Endothelial cell of umbilical vein (primary cell): ENCODE results near the gene NCEH1. TPM values are rescaled to one million over a fixed set of nuclear protein-coding genes. Genes with fewer than 3 reads are reported as not detected.
A peak's percentile ranks its signal among the peaks of the same experiment; 100 is the strongest.
"Not testable (repeated sequence)": the region's sequence is repeated elsewhere in the genome, so short reads cannot be mapped to it uniquely, and the experiment has no call there.

Experiments used
- Bru-seq: library from RNA; stranded (reverse); fragments of 400-500 nt; gene quantifications from one replicate; lab custom pipeline; 2021; lab: Mats Ljungman, UMichigan
- BruChase-seq, 2 experiments: library from RNA; stranded (reverse); fragments of 400-500 nt; gene quantifications; one replicate each; lab custom pipeline; 2021; lab: Mats Ljungman, UMichigan
- BruUV-seq: library from RNA; stranded (reverse); fragments of 400-500 nt; replicated peaks from 2 replicates; lab custom pipeline; 2021; lab: Mats Ljungman, UMichigan
- CTCF ChIA-PET: fragments of 300-600, 350-600 bp; sonication (Branson Sonifier 250); formaldehyde crosslinking; loops from one replicate; lab custom pipeline; 2021; ENCODE audit warnings: antibody characterized with exemption, inconsistent platforms; lab: Charles Lee
- POLR2A ChIA-PET: fragments of 300-600, 350-600 bp; sonication (Branson Sonifier 250); formaldehyde crosslinking; loops from one replicate; lab custom pipeline; 2021; ENCODE audit warnings: antibody characterized with exemption, inconsistent platforms; lab: Charles Lee
- DNase-seq: peaks from one replicate; pipeline ENCODE4 v3.0.0-alpha.2; 2011; ENCODE audit warnings: low read depth, low spot score
- FAIRE-seq: peaks from 2 replicates; lab custom pipeline; 2011; peaks lifted over from hg19 to GRCh38; lab: Jason Lieb, UNC
- H2AFZ ChIP-seq: 2 replicates; pipeline ENCODE4 v1.6.0; 2012; ENCODE audit warnings: low read depth, low read length, control low read depth, inconsistent platforms
- H3K27ac ChIP-seq: 2 replicates; pipeline ENCODE4 v1.5.1; 2011; ENCODE audit warnings: low read depth, mild to moderate bottlenecking, control low read depth, low read length, moderate library complexity; ENCODE audit not compliant: insufficient read depth
- H3K27me3 ChIP-seq, 2 experiments: 2 replicates each; pipeline versions ENCODE4 v1.6.0 to v1.6.1; 2011; ENCODE audit warnings: low read length in 2 of 2, mixed read lengths in 1 of 2; ENCODE audit not compliant: control insufficient read depth in 2 of 2, insufficient read depth in 2 of 2
- H3K36me3 ChIP-seq, 2 experiments: 2 replicates in 1 of 2; 3 replicates in 1 of 2; pipeline ENCODE4 v1.5.1; 2011; ENCODE audit warnings: low read length in 2 of 2, mild to moderate bottlenecking in 1 of 2, moderate library complexity in 1 of 2; ENCODE audit not compliant: control insufficient read depth in 2 of 2, insufficient read depth in 2 of 2; ENCODE audit errors: extremely low read depth in 1 of 2
- H3K4me1 ChIP-seq: 3 replicates; pipeline ENCODE4 v1.5.1; 2011; ENCODE audit warnings: mild to moderate bottlenecking, low read length; ENCODE audit not compliant: control insufficient read depth, insufficient read depth; ENCODE audit errors: extremely low read depth
- H3K4me2 ChIP-seq: 2 replicates; pipeline ENCODE4 v1.6.1; 2011; ENCODE audit warnings: low read length, control low read depth, mixed read lengths; ENCODE audit not compliant: insufficient read depth
- H3K4me3 ChIP-seq, 3 experiments: fragments of 200-600 bp in 1 of 3; sonication (generic), shearing (Covaris generic) in 1 of 3; replicated peaks in 1 of 3; 2 replicates each; pipeline ENCODE4 v1.5.1; 2011 to 2016; ENCODE audit warnings: control low read depth in 3 of 3, low read length in 3 of 3, mild to moderate bottlenecking in 2 of 3, inconsistent platforms in 1 of 3, low read depth in 1 of 3, moderate library complexity in 1 of 3; ENCODE audit not compliant: insufficient read depth in 1 of 3
- H3K79me2 ChIP-seq: 2 replicates; pipeline ENCODE4 v1.6.0; 2012; ENCODE audit warnings: low read length, inconsistent platforms; ENCODE audit not compliant: control insufficient read depth, insufficient read depth
- H3K9ac ChIP-seq: replicated peaks from 2 replicates; pipeline ENCODE3; 2011; ENCODE audit warnings: low read length, control low read depth; ENCODE audit not compliant: insufficient read depth; ENCODE audit errors: extremely low read depth
- H3K9me1 ChIP-seq: replicated peaks from 3 replicates; pipeline ENCODE4 v1.6.0; 2011; ENCODE audit warnings: mild to moderate bottlenecking, low read length; ENCODE audit not compliant: control insufficient read depth, insufficient read depth; ENCODE audit errors: extremely low read depth
- H3K9me3 ChIP-seq: replicated peaks from 2 replicates; pipeline ENCODE4 v1.5.1; 2012; ENCODE audit warnings: low read length, inconsistent platforms; ENCODE audit not compliant: control insufficient read depth, insufficient read depth
- H4K20me1 ChIP-seq: replicated peaks from 2 replicates; pipeline ENCODE3; 2011; ENCODE audit warnings: mild to moderate bottlenecking, low read length; ENCODE audit not compliant: control insufficient read depth, insufficient read depth; ENCODE audit errors: extremely low read depth
- CTCF ChIP-seq, 2 donors: IDR thresholded peaks; 1 replicate in 1 of 2; 2 replicates in 1 of 2; pipeline ENCODE4 v1.5.1; 2011; ENCODE audit warnings: low read length in 2 of 2, mild to moderate bottlenecking in 2 of 2, moderate library complexity in 2 of 2, control low read depth in 1 of 2, inconsistent platforms in 1 of 2, low read depth in 1 of 2; ENCODE audit not compliant: insufficient read depth in 1 of 2; ENCODE audit errors: extremely low read depth in 1 of 2
- EZH2 ChIP-seq: IDR thresholded peaks from 2 replicates; pipeline ENCODE4 v1.6.1; 2012; ENCODE audit warnings: borderline replicate concordance, low read depth, mild to moderate bottlenecking, moderate library complexity, low read length, inconsistent platforms; ENCODE audit not compliant: severe bottlenecking
- FOS ChIP-seq: IDR thresholded peaks from 2 replicates; pipeline ENCODE4 v1.6.1; 2011; ENCODE audit warnings: mild to moderate bottlenecking, low read length, moderate library complexity, borderline replicate concordance; ENCODE audit not compliant: insufficient read depth
- GATA2 ChIP-seq: IDR thresholded peaks from 2 replicates; pipeline ENCODE4 v1.7.0; 2011; ENCODE audit warnings: low read depth, mild to moderate bottlenecking, moderate library complexity, mixed read lengths, low read length; ENCODE audit not compliant: insufficient read length, insufficient read depth
- JUN ChIP-seq: IDR thresholded peaks from 2 replicates; pipeline ENCODE4 v1.6.1; 2011; ENCODE audit warnings: borderline replicate concordance, low read depth; ENCODE audit not compliant: insufficient read length, insufficient read depth
- MAX ChIP-seq: IDR thresholded peaks from 2 replicates; pipeline ENCODE4 v1.6.1; 2011; ENCODE audit not compliant: insufficient read depth, insufficient read length
- MYC ChIP-seq: IDR thresholded peaks from one replicate; pipeline ENCODE4 v1.6.1; 2011; ENCODE audit warnings: mild to moderate bottlenecking, low read depth, low read length
- POLR2A ChIP-seq: IDR thresholded peaks from 2 replicates; pipeline ENCODE4 v1.6.1; 2012; ENCODE audit warnings: low read depth, mild to moderate bottlenecking, control low read depth, low read length
- POLR2AphosphoS5 ChIP-seq: IDR thresholded peaks from 2 replicates; pipeline ENCODE4 v1.6.1; 2012; ENCODE audit warnings: low read depth, mild to moderate bottlenecking, control low read depth, low read length, moderate library complexity; ENCODE audit not compliant: insufficient read depth
- dilution Hi-C: fragments of 300-500 bp; cut with MboI; formaldehyde crosslinking; loops from one replicate; pipeline ENCODE4 v1.15.0; 2019; ENCODE audit warnings: low sequenced_read_pairs; ENCODE audit not compliant: extremely low pct_ligation_motif_present
- intact Hi-C: fragments of 100-400 bp; cut with micrococcal nuclease; formaldehyde crosslinking; loops from one replicate; pipeline ENCODE4 v1.10.0; 2022
- long read RNA-seq: library from polyadenylated mRNA; stranded (forward); transcript quantifications from one replicate; pipeline ENCODE4 v2.0.0, GENCODE V29; 2021
- polyA minus RNA-seq, 3 experiments: library from RNA; depleted of rRNA, polyadenylated mRNA; stranded (reverse); fragments of >200 nt; gene quantifications; 1 replicate in 1 of 3; 2 replicates in 2 of 3; pipeline ENCODE4 v1.2.3, GENCODE V29; 2011
- polyA plus RNA-seq, 4 experiments: library from polyadenylated mRNA; depleted of rRNA in 3 of 4; stranded (reverse) in 3 of 4; unstranded in 1 of 4; fragments of >200 nt; gene quantifications; 2 replicates each; pipeline versions ENCODE4 v1.2.1 to v1.2.3, GENCODE V29; 2011 to 2012; ENCODE audit warnings: missing spikeins in 1 of 4
- total RNA-seq: library from RNA; stranded (reverse); gene quantifications from 2 replicates; pipeline ENCODE4 v1.2.3, GENCODE V29; 2021

Gene NCEH1
- total RNA-seq (20.3 and 20.5 TPM in 2 replicates), polyA plus RNA-seq (9.6 and 10.0 TPM in 2 replicates), polyA minus RNA-seq (17.8 and 22.3 TPM in 2 replicates), Bru-seq, nascent RNA (percentile 72 among the genes with signal in this experiment), BruChase-seq, experiment 1, labeled RNA remaining after a 6-hour chase (percentile 70 among the genes with signal in this experiment), BruChase-seq, experiment 2, labeled RNA remaining after a 2-hour chase (percentile 60 among the genes with signal in this experiment)
- polyA plus RNA-seq (2011; cell fraction: cytosol; rRNA removed) = 9.1 and 11.1 TPM in 2 replicates
- 6.5 and 9.6 TPM in 2 replicates for polyA plus RNA-seq (2011; cell fraction: nucleus; rRNA removed)
- polyA plus RNA-seq (2012) = 17.8 and 30.8 TPM in 2 replicates
- 27.7 TPM for polyA minus RNA-seq (2011; cell fraction: cytosol; rRNA and poly(A)+ RNA removed)
- polyA minus RNA-seq (2011; cell fraction: nucleus; rRNA and poly(A)+ RNA removed) = 9.4 and 14.1 TPM in 2 replicates
- long read RNA-seq, full-length matches to known transcripts = 50 of 57 reads
- long read RNA-seq, partial matches to known transcripts = 0 of 57 reads
- long read RNA-seq, other reads (novel, unspliced or antisense) = 7 of 57 reads

GRCh38 chr3:172710664-172711453, at the start of gene NCEH1:
Gene NCEH1 (minus strand): TSS chr3:172711067. CDS start chr3:172710984, 83 bp downstream.
- TF ChIP-seq MAX (no peak), MYC (no peak), POLR2AphosphoS5 (peak; percentile 96), GATA2 (no peak), EZH2 (no peak), POLR2A (peak; percentile 99), FOS (peak; percentile 88), CTCF (IDR thresholded peaks at IDR 0.05; ENCODE audit: extremely low read depth in 1 of 2, insufficient read depth in 1 of 2, low read depth in 1 of 2, low read length in 2 of 2) (peak; percentile 75 to 88), JUN (peak; percentile 77)
- peaks cover 26% of the 10 kb centered on the region for H3K4me1 ChIP-seq
- CTCF ChIA-PET = interaction anchor here (0.7 to 3.1 kb wide), 12 partner anchors 9 to 378 kb away, joined by 3 to 38 read pairs (median 6); partner anchors contain the start of gene ECT2
- H3K4me3 ChIP-seq = peak within 1 kb of the TSS; percentile 36 to 79 (median 75)
- no peaks in the 10 kb centered on the region for H3K9me3 ChIP-seq
- no peaks in the 10 kb centered on the region for H4K20me1 ChIP-seq
- TSS peak; percentile 76 for BruUV-seq
- intact Hi-C loops (loop anchor here (1.0 kb wide), 2 partner anchors 38 to 39 kb away; partner anchors contain the start of gene ECT2), dilution Hi-C loops (no loop called here)
- FAIRE-seq = peak; percentile 98
- H3K4me2 ChIP-seq = peak within 1 kb of the TSS; percentile 66
- peaks cover 36% of the 10 kb centered on the region for H3K79me2 ChIP-seq
- peak within 1 kb of the TSS; percentile 88 for H3K27ac ChIP-seq
- peak within 1 kb of the TSS; percentile 70 for H3K9ac ChIP-seq
- POLR2A ChIA-PET = interaction anchor here (0.9 to 1.6 kb wide), 3 partner anchors 18 to 40 kb away, joined by 3 to 10 read pairs (median 3); partner anchors contain the start of gene ECT2
- no peaks in the 10 kb centered on the region for H3K36me3 ChIP-seq
- H3K9me1 ChIP-seq = no peaks in the 10 kb centered on the region
- no peaks in the 10 kb centered on the region for H3K27me3 ChIP-seq
- DNase-seq = peak; percentile 98
- peak within 1 kb of the TSS; percentile 18 for H2AFZ ChIP-seq

GRCh38 chr3:172760416-172760815, 49.5 kb upstream of the NCEH1 start:
- H3K4me3 ChIP-seq, POLR2A ChIA-PET, BruUV-seq, H2AFZ ChIP-seq, FAIRE-seq, DNase-seq, H3K4me1 ChIP-seq, dilution Hi-C loops, H3K4me2 ChIP-seq, H3K9ac ChIP-seq, H4K20me1 ChIP-seq, H3K27me3 ChIP-seq, H3K27ac ChIP-seq, H3K9me3 ChIP-seq, H3K9me1 ChIP-seq, intact Hi-C loops: not testable (repeated sequence)
- peaks cover 2 to 16% of the 10 kb centered on the region in 2 experiments for H3K36me3 ChIP-seq
- CTCF ChIA-PET = interaction anchor here (0.6 kb wide), 1 partner anchor 244 kb away, joined by 4 read pairs; no protein-coding TSS in a partner anchor
- peaks cover 14% of the 10 kb centered on the region for H3K79me2 ChIP-seq
